Immature natural killer cell (primary cell): ENCODE measurements around the gene DNAH8. TPM values are rescaled to one million over a fixed set of nuclear protein-coding genes. Genes with fewer than 3 reads are reported as not detected.
"Not testable (repeated sequence)": the region's sequence is repeated elsewhere in the genome, so short reads cannot be mapped to it uniquely, and the experiment has no call there.

Source experiments
- DNase-seq, 3 donors: peaks; one replicate each; pipeline ENCODE4 v3.0.0; 2022; ENCODE audit warnings: mixed read lengths in 1 of 3
- H3K27ac Mint-ChIP-seq, 6 donors: one replicate each; pipeline ENCODE4 v1.8.0; 2020; ENCODE audit warnings: mixed read lengths in 6 of 6, mild to moderate bottlenecking in 5 of 6, inconsistent platforms in 4 of 6, moderate library complexity in 3 of 6
- H3K27me3 Mint-ChIP-seq, 3 donors: one replicate each; pipeline ENCODE4 v1.8.0; 2020 to 2021; ENCODE audit warnings: low read depth in 3 of 3, mild to moderate bottlenecking in 3 of 3, mixed read lengths in 3 of 3, moderate library complexity in 3 of 3, inconsistent platforms in 1 of 3
- H3K36me3 Mint-ChIP-seq, 3 donors: one replicate each; pipeline ENCODE4 v1.8.0; 2020; ENCODE audit warnings: mixed read lengths in 3 of 3, inconsistent platforms in 2 of 3, mild to moderate bottlenecking in 2 of 3
- H3K4me1 Mint-ChIP-seq, 2 donors: one replicate each; pipeline ENCODE4 v1.8.0; 2020; ENCODE audit warnings: inconsistent platforms in 2 of 2, mild to moderate bottlenecking in 2 of 2, mixed read lengths in 2 of 2, moderate library complexity in 1 of 2
- H3K4me3 Mint-ChIP-seq, 5 donors: one replicate each; pipeline ENCODE4 v1.8.0; 2020; ENCODE audit warnings: mild to moderate bottlenecking in 5 of 5, mixed read lengths in 5 of 5, inconsistent platforms in 3 of 5, moderate library complexity in 3 of 5
- H3K9me3 Mint-ChIP-seq, 6 donors: one replicate each; pipeline ENCODE4 v1.8.0; 2020; ENCODE audit warnings: mild to moderate bottlenecking in 6 of 6, mixed read lengths in 6 of 6, inconsistent platforms in 4 of 6, moderate library complexity in 3 of 6
- polyA plus RNA-seq, 3 donors: library from polyadenylated mRNA; unstranded; fragments of 300-500 nt; fragmentation: Illumina TruSeq; gene quantifications; one replicate each; pipeline ENCODE4 v1.2.3, GENCODE V29; 2021

The DNAH8 gene
- polyA plus RNA-seq, 3 donors from 2014 or later, result not detected

DNA sequence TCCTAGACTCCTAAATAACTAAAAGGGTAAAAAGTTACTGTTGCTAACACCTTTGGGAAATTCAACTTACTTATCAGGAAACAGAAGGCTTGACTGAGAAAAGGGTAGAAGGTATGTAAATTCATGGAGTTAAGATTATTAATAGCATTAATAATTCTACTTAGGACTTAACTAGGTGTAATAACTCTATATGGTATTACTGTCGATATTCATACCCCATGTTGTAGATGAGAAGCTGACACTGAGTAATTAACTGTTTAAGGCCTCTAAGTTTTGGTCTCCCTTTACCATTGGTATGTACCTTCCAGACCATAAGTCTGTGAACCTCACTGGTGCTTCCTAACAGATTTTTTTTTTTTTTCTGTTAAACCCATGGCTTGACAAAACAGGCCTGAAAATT lies 27.6 kb upstream of the DNAH8 start:
- H3K27me3 Mint-ChIP-seq, result no peaks in the 10 kb centered on the region
- DNase-seq, result no peak
- no peak overlapping the region for H3K27ac Mint-ChIP-seq
- H3K4me1 Mint-ChIP-seq, result peaks cover 3 to 14% of the 10 kb centered on the region in 2 donors
- H3K4me3 Mint-ChIP-seq, result no peak overlapping the region
- no peaks in the 10 kb centered on the region for H3K9me3 Mint-ChIP-seq
- H3K36me3 Mint-ChIP-seq, result peaks cover 0 to 5% (median 0%) of the 10 kb centered on the region in 3 donors

GRCh38 chr6:38688579-38689087 lies 26.5 kb upstream of the DNAH8 start:
- no peaks in the 10 kb centered on the region for H3K27me3 Mint-ChIP-seq
- no peaks in the 10 kb centered on the region for H3K9me3 Mint-ChIP-seq
- DNase-seq, result no peak
- H3K4me1 Mint-ChIP-seq, result peaks cover 3 to 14% of the 10 kb centered on the region in 2 donors
- no peak overlapping the region for H3K4me3 Mint-ChIP-seq
- no peak overlapping the region for H3K27ac Mint-ChIP-seq
- peaks cover 0 to 5% (median 0%) of the 10 kb centered on the region in 3 donors for H3K36me3 Mint-ChIP-seq

DNA sequence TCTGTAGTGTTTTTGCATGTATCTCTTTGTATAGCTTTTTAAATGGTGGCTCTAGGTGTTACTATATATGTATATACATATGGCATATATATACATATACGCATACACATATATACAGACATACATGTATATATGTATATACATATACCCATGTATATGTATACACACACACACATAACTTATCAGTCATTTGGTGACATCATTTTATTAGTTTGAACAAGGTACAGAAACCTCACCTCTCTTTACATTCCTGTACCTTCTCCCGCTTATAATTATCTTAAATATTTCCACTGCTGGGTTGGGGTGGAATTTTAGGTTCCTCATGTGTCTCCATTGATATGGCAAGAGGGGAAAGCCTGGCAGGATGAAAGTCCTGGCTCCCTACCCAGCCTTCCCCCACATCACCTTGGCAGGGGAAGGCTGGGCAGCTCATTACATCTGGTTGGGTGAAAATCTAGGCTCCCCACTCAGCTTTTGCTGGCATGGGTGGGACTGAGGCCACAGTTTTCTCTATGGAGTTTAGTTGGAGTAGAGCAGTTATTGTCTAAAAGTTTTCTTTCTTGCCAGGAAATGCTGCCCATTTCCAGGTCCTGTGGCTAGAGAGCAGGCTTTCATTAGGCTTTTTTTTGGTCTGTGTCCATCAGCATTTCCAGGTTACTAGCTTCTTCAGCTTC lies 19.7 kb upstream of the DNAH8 start:
- peaks cover 14 to 23% of the 10 kb centered on the region in 2 donors for H3K4me1 Mint-ChIP-seq
- peaks cover 3 to 10% (median 8%) of the 10 kb centered on the region in 6 donors for H3K9me3 Mint-ChIP-seq
- H3K4me3 Mint-ChIP-seq, result no peak overlapping the region
- peaks cover 8 to 14% (median 13%) of the 10 kb centered on the region in 3 donors for H3K36me3 Mint-ChIP-seq
- peaks cover 0 to 4% (median 2%) of the 10 kb centered on the region in 3 donors for H3K27me3 Mint-ChIP-seq
- peak overlapping the region in 1 of 6 donors; percentile 20 for H3K27ac Mint-ChIP-seq
- no peak for DNase-seq

GRCh38 chr6:38695933-38696332 lies 19.2 kb upstream of the DNAH8 start:
- H3K27me3 Mint-ChIP-seq, result peaks cover 0 to 4% (median 2%) of the 10 kb centered on the region in 3 donors
- peaks cover 8 to 16% (median 14%) of the 10 kb centered on the region in 3 donors for H3K36me3 Mint-ChIP-seq
- H3K4me3 Mint-ChIP-seq, result no peak overlapping the region
- no peak for DNase-seq
- H3K27ac Mint-ChIP-seq, result peak overlapping the region in 1 of 6 donors; percentile 20
- peaks cover 3 to 11% (median 8%) of the 10 kb centered on the region in 6 donors for H3K9me3 Mint-ChIP-seq
- peaks cover 16 to 24% of the 10 kb centered on the region in 2 donors for H3K4me1 Mint-ChIP-seq

- no peak for DNase-seq
- Mint-ChIP-seq H3K4me1 (peaks cover 17 to 28% of the 10 kb centered on the region in 2 donors), H3K36me3 (peaks cover 8 to 16% (median 14%) of the 10 kb centered on the region in 3 donors), H3K4me3 (no peak overlapping the region), H3K27me3 (peaks cover 0 to 4% (median 2%) of the 10 kb centered on the region in 3 donors), H3K9me3 (peaks cover 3 to 11% (median 8%) of the 10 kb centered on the region in 6 donors), H3K27ac (no peak overlapping the region)
These were observed 18.8 kb upstream of the DNAH8 start for GRCh38 chr6:38696345-38696744.

DNA sequence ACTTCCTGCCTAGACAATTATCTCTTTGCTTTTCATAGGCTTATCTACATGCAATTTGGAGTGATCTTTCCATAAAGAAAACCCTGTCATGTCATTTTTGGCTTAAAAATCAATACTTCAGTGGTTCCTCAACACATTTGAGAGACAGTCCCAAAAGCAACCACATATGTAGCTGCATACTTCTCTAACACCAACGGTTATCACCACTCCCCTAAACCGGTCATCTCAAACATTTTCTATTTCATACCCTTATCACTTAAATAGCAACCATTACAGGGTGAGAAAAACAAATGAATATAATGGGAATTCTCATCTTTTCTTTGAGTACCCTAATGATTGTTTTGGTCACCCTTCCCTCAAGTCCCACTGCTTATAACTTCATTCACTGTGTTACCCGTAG lies 17.3 kb upstream of the DNAH8 start:
- Mint-ChIP-seq H3K27ac (peak overlapping the region in 2 of 6 donors; percentile 31 to 70), H3K4me1 (peaks cover 27 to 43% of the 10 kb centered on the region in 2 donors), H3K9me3 (peaks cover 3 to 11% (median 8%) of the 10 kb centered on the region in 6 donors), H3K4me3 (no peak overlapping the region), H3K27me3 (peaks cover 0 to 4% (median 3%) of the 10 kb centered on the region in 3 donors), H3K36me3 (peaks cover 8 to 16% (median 14%) of the 10 kb centered on the region in 3 donors)
- DNase-seq, result no peak

- H3K27ac Mint-ChIP-seq, DNase-seq, H3K4me3 Mint-ChIP-seq, H3K27me3 Mint-ChIP-seq: not testable (repeated sequence)
- Mint-ChIP-seq H3K9me3 (peaks cover 3 to 11% (median 8%) of the 10 kb centered on the region in 6 donors), H3K36me3 (peaks cover 8 to 16% (median 14%) of the 10 kb centered on the region in 3 donors), H3K4me1 (peaks cover 32 to 50% of the 10 kb centered on the region in 2 donors)
These were observed 15.4 kb upstream of the DNAH8 start for GRCh38 chr6:38699702-38700101.

DNA sequence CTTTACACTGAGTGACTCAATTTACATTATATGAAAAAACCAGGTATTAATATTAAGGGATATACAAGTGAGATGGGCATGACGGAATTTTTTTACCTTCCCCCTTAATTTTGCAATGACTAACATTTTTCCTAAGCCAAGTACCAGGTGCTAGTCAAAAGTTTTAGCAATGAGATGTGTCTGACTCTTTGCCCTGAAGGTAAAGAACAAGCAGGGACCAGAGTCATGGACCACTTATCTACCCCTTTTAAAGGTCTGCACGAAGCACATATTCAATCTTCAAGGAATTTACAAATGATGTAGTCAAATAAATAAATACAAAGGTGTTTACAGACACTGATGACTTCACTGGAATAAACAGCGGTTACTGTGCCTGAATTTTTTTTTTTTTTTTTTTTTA lies 13.6 kb upstream of the DNAH8 start:
- H3K4me3 Mint-ChIP-seq, result peak overlapping the region; percentile 40 to 94 (median 90)
- H3K4me1 Mint-ChIP-seq, result peaks cover 32 to 50% of the 10 kb centered on the region in 2 donors
- H3K36me3 Mint-ChIP-seq, result peaks cover 8 to 19% (median 14%) of the 10 kb centered on the region in 3 donors
- H3K9me3 Mint-ChIP-seq, result peaks cover 3 to 11% (median 8%) of the 10 kb centered on the region in 6 donors
- H3K27me3 Mint-ChIP-seq, result peaks cover 5 to 9% (median 8%) of the 10 kb centered on the region in 3 donors
- peak overlapping the region in 2 of 6 donors; percentile 26 to 44 for H3K27ac Mint-ChIP-seq
- no peak for DNase-seq

- H3K4me3 Mint-ChIP-seq, result peak within 1 kb of the TSS; percentile 90 to 95 (median 94)
- H3K9me3 Mint-ChIP-seq, result peaks cover 3 to 11% (median 8%) of the 10 kb centered on the region in 6 donors
- peak; percentile 94 for DNase-seq
- peak within 1 kb of the TSS; percentile 81 to 93 (median 90) for H3K27ac Mint-ChIP-seq
- peaks cover 30 to 48% of the 10 kb centered on the region in 2 donors for H3K4me1 Mint-ChIP-seq
- H3K27me3 Mint-ChIP-seq, result peaks cover 5 to 12% (median 9%) of the 10 kb centered on the region in 3 donors
- peaks cover 8 to 19% (median 14%) of the 10 kb centered on the region in 3 donors for H3K36me3 Mint-ChIP-seq
These were observed 12.3 kb upstream of the DNAH8 start, which contains the start of gene GLO1 for GRCh38 chr6:38702558-38703397. Gene GLO1 (minus strand): TSS chr6:38703145. CDS start chr6:38703054, 91 bp downstream.

DNA sequence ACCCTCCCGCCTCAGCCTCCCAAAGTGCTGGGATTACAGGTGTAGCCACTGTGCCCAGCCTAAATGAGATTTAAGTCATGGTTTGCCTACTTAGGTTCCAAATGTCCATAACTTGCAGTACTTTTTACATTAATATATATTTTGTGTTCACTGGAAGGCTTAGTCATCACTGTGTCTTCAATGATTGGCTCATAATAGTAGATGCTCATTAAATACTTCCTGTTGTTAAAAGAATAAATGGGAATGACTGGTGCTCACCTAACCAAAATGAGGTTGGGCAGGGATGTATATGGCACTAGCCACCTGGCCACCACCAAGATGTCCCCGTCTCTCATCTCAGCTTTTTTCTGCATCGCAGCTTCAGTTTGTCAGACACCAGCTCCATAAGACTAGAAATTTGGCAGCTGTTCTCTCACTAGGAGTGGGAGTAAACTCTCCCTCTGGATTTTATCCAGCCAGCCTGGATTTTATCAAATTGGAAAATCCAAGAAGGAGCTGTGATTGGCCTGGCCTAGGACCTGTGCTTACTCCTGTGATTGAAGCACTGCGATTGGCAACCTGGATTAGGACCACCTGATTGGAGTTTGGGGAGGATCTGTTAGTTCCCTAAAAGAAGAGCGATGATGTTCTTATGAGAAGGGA lies 11.0 kb upstream of the DNAH8 start:
- Mint-ChIP-seq H3K4me1 (peaks cover 23 to 35% of the 10 kb centered on the region in 2 donors), H3K4me3 (no peak overlapping the region), H3K27me3 (peaks cover 9 to 10% (median 9%) of the 10 kb centered on the region in 3 donors)

GRCh38 chr6:38705924-38706323 lies 9.2 kb upstream of the DNAH8 start:
- no peak overlapping the region for H3K4me3 Mint-ChIP-seq
- H3K27me3 Mint-ChIP-seq, result peaks cover 10 to 12% (median 11%) of the 10 kb centered on the region in 3 donors
- peaks cover 0 to 3% (median 0%) of the 10 kb centered on the region in 3 donors for H3K36me3 Mint-ChIP-seq
- DNase-seq, result no peak
- H3K27ac Mint-ChIP-seq, result no peak overlapping the region
- H3K4me1 Mint-ChIP-seq, result peaks cover 16 to 26% of the 10 kb centered on the region in 2 donors
- H3K9me3 Mint-ChIP-seq, result no peaks in the 10 kb centered on the region

More for the DNA sequence above, 11.0 kb upstream of the DNAH8 start:
- Mint-ChIP-seq H3K9me3 (peaks cover 3 to 10% (median 8%) of the 10 kb centered on the region in 6 donors), H3K36me3 (peaks cover 8 to 15% (median 9%) of the 10 kb centered on the region in 3 donors), H3K27ac (no peak overlapping the region)
- no peak for DNase-seq

GRCh38 chr6:38708496-38708895 lies 6.6 kb upstream of the DNAH8 start:
- H3K27me3 Mint-ChIP-seq, result peaks cover 6 to 11% (median 8%) of the 10 kb centered on the region in 3 donors
- no peak overlapping the region for H3K27ac Mint-ChIP-seq
- H3K9me3 Mint-ChIP-seq, result no peaks in the 10 kb centered on the region
- peaks cover 3 to 8% of the 10 kb centered on the region in 2 donors for H3K4me1 Mint-ChIP-seq
- peaks cover 0 to 3% (median 0%) of the 10 kb centered on the region in 3 donors for H3K36me3 Mint-ChIP-seq
- DNase-seq, result no peak
- H3K4me3 Mint-ChIP-seq, result no peak overlapping the region

GRCh38 chr6:38713812-38714211 lies 1.3 kb upstream of the DNAH8 start:
- H3K27me3 Mint-ChIP-seq, result peaks cover 7 to 11% (median 8%) of the 10 kb centered on the region in 3 donors
- H3K36me3 Mint-ChIP-seq, result peaks cover 0 to 4% (median 0%) of the 10 kb centered on the region in 3 donors
- DNase-seq, result peak; percentile 43 to 64 (median 46)
- peak overlapping the region; percentile 49 to 80 (median 68) for H3K4me3 Mint-ChIP-seq
- peak overlapping the region; percentile 61 to 91 (median 84) for H3K27ac Mint-ChIP-seq
- H3K4me1 Mint-ChIP-seq, result peaks cover 19 to 23% of the 10 kb centered on the region in 2 donors
- peaks cover 0 to under 1% (median 0%) of the 10 kb centered on the region in 6 donors for H3K9me3 Mint-ChIP-seq
